Measurements from ENCODE around the gene DYNC2H1.

Gene DYNC2H1, protein sequence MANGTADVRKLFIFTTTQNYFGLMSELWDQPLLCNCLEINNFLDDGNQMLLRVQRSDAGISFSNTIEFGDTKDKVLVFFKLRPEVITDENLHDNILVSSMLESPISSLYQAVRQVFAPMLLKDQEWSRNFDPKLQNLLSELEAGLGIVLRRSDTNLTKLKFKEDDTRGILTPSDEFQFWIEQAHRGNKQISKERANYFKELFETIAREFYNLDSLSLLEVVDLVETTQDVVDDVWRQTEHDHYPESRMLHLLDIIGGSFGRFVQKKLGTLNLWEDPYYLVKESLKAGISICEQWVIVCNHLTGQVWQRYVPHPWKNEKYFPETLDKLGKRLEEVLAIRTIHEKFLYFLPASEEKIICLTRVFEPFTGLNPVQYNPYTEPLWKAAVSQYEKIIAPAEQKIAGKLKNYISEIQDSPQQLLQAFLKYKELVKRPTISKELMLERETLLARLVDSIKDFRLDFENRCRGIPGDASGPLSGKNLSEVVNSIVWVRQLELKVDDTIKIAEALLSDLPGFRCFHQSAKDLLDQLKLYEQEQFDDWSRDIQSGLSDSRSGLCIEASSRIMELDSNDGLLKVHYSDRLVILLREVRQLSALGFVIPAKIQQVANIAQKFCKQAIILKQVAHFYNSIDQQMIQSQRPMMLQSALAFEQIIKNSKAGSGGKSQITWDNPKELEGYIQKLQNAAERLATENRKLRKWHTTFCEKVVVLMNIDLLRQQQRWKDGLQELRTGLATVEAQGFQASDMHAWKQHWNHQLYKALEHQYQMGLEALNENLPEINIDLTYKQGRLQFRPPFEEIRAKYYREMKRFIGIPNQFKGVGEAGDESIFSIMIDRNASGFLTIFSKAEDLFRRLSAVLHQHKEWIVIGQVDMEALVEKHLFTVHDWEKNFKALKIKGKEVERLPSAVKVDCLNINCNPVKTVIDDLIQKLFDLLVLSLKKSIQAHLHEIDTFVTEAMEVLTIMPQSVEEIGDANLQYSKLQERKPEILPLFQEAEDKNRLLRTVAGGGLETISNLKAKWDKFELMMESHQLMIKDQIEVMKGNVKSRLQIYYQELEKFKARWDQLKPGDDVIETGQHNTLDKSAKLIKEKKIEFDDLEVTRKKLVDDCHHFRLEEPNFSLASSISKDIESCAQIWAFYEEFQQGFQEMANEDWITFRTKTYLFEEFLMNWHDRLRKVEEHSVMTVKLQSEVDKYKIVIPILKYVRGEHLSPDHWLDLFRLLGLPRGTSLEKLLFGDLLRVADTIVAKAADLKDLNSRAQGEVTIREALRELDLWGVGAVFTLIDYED (N-terminal part only)

GRCh38 chr11:103108933-103109817, at the start of gene DYNC2H1:
TSS of gene DYNC2H1 (plus strand) at chr11:103109426. CDS start at chr11:103109575, 149 bp downstream.
- peak; percentile 96 for DNase-seq (ENCODE audit: low read depth, low spot score)

DNA sequence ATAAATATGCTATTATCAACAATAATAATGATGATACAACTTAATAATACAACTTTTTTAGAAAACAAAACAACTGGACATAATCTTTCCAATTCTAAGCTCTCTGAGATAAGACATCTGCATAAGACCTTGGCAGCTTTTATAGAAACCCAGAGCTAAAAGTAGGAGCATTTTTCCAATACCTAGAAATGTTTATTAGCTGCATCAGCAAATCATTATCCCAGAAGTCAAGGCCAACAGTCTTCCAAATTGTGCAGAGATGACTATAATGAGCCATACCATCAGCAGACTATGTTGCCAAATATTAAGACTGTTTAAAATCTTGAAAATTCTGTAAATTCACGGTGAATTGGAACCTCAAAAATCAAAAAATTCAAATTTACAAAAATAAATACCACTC, 47.6 kb upstream of the DYNC2H1 start:
- DNase-seq (ENCODE audit: low read depth, low spot score) = no peak

GRCh38 chr11:103067118-103067517, 42.1 kb upstream of the DYNC2H1 start:
- no peak for DNase-seq (ENCODE audit: low read depth, low spot score)

DNA sequence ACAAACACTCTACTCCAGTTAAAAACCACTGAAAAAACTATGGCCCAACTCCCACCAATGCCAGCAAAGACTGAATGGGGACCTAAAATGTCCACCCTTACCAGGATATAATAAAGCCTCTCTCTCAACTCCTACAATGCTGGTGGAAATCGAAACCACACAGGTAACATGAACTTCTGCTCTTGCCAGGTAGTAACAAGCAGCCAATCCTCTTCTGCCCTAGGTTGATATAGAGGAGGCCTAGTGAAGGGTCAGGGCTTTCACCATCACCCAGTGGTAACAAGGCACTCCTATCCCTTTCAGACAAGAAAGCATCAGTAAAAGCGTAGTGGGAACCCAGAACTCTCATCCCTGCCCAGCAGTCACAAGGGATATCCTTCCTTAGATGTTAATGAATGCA, 39.9 kb upstream of the DYNC2H1 start:
- DNase-seq (ENCODE audit: low read depth, low spot score) = no peak

DNA sequence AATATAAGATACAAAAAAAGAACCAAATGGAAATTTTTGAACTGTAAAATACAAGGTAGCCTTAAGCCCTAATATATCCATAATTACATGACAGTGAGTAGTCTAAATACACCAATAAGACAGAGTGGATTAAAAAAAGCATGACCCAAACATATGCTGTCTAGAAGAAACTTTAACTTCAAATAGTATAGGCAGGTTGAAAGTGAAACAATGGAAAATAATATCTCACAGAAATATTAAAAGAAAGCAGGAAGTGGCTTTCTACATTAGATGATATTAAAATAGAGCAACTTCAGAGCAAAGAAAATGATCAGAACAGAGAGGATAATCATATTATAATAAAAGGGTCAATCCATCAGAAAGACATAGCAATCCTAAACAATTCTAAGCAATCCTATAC, 39.1 kb upstream of the DYNC2H1 start:
- DNase-seq (ENCODE audit: low read depth, low spot score) = no peak

DNA sequence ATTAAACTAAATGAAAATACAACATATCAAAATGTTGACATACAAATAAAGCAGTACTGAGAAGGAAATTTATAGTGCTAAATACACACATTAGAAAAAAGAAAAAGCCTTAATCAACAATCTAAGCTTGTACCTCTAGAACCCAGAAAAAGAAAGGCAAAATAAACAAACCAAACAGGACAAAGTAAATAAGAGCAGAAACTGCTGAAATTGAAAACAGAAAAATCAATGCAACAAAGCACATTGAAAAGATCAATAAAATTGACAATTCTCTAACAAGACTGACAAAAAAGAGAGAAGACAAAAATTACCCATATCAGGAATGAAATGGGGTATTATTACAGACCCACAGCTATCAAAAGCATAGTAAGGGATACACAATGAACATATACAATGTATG, 38.2 kb upstream of the DYNC2H1 start:
- DNase-seq (ENCODE audit: low read depth, low spot score) = no peak

GRCh38 chr11:103076361-103076760, 32.9 kb upstream of the DYNC2H1 start:
- DNase-seq (ENCODE audit: low read depth, low spot score) = no peak

GRCh38 chr11:103077554-103077953, 31.7 kb upstream of the DYNC2H1 start:
- DNase-seq (ENCODE audit: low read depth, low spot score) = no peak

- no peak for DNase-seq (ENCODE audit: low read depth, low spot score)
Observed at GRCh38 chr11:103078710-103079109, 30.5 kb upstream of the DYNC2H1 start.

DNA sequence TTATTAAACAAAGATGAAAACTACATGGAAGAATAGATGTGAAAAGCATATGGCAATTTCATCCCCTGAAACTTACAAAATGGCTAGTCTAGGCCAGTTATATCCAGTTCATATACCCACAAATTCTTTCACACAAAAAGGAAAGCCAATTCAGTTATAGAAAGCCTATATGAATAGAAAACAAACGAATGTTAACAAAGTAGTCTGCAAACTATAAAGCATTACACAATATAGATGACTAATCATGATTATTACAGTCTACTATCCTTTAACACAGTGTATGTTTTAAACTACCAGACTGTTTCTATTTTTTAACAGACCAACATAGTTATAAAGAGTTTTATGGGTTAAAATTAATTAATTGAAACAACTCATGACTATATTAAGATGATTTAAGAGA, 29.4 kb upstream of the DYNC2H1 start:
- no peak for DNase-seq (ENCODE audit: low read depth, low spot score)

DNA sequence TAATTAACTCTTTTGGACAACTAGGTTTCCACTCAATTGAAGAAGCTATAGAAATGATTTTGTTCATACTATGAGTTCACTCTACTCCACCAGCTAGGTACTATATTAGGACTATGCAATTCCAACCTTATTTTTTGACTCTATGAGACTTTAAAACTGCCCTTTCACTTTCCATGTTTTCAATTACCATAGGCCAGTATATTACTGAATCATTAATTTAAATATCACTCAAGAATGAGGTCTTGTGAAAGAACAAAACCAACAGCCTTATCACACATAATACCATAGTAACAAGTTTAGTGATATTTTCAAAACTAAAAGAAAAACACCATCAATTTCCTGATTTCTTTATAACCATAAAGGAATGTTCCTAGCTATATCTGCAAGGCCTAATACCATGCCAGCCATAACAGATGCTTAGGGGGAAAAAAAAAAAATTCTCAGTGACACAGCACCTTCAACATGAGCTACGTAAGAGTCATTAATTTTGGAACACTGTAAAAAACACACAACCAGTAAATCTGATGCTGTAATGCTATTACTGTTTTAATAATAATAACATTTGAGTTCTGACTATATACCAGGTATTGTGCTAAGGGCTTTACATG, 23.4 kb upstream of the DYNC2H1 start:
- DNase-seq (ENCODE audit: low read depth, low spot score) = no peak

- no peak for DNase-seq (ENCODE audit: low read depth, low spot score)
Observed at GRCh38 chr11:103086461-103086860, 22.8 kb upstream of the DYNC2H1 start.

DNA sequence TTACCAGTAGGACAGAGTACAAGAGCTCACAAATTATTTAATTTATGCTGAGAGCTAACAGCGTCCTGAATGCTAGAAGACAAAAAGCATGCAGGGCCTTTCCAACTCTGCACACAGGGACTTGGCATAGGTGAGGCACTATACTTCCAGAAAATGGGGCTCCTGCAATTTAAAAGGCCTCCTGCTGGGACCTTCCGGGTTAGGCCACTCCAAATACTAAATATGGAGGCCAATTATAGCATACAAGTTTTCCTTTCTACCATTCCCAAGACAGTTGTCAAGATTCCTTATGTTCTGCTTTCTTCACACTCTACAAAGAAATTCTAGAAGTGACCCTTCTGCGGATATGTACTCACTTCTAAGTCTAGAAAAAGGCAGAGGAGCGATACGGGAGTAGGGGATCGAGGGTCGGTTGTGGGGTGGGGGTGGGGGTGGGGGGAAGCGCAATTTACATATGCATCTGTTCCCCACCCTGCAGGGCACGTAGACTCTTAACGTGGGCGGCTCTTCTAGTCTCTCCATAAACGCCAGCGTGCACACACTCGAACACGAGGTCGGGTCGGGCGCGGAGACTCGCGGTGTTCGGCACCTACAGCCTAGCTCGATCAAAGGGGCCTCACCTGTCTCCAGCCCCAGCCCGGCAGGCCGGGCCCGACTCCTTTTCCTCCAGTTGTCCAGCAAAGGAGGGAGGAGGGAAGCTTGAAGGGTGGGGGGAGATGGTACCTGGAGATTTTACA, 18.0 kb upstream of the DYNC2H1 start:
- DNase-seq (ENCODE audit: low read depth, low spot score) = peak; percentile 55

- DNase-seq (ENCODE audit: low read depth, low spot score) = peak; percentile 99
Observed at GRCh38 chr11:103091801-103092524, 17.3 kb upstream of the DYNC2H1 start, which contains the start of gene DCUN1D5. TSS of gene DCUN1D5 (minus strand) at chr11:103092160. CDS start at chr11:103091872, 288 bp downstream.

DNA sequence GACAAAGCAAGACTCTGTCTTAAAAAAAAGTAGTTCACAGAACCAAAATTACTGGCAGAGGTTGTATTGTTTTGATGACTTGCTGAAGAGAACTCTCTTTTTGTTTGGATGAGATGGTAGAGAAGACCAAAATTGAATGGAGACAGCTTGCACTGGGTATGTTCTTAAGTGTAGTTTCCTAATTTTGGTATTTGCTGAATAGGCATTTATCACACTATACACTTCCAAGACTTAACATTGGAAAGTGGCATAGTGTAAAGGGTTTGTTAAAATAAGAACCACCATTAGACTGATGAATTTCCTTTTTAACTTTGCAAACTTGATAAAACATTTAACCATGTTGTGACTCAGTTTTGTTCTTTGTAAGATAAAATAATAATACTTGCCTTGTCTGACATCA, 11.9 kb upstream of the DYNC2H1 start:
- no peak for DNase-seq (ENCODE audit: low read depth, low spot score)

DNA sequence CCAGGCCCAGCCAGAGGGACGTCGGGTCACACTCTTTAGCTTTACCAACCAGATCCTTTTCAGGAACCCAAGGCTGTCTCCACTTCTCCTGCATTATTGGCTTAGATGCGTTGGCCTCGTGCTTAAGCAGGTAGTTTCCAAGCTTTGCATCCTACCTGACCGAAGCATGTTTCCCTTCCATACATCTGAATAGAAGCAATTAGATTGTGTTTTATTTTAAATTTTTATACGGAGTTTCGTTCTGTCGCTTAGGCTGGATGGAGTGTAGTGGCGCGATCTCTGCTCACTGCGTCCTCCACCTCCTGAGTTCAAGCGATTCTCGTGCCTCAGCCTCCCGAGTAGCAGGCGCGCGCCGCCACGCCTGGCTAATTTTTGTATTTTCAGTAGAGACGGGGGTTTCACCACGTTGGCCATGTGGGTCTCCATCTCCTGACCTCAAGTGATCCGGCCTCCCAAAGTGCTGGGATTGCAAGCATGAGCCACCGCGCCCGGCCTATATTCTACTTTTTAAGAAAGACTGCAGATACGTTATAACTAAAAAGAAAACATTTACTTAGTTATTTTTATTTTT, 677 bp downstream of the DYNC2H1 start:
- DNase-seq (ENCODE audit: low read depth, low spot score) = no peak

DNA sequence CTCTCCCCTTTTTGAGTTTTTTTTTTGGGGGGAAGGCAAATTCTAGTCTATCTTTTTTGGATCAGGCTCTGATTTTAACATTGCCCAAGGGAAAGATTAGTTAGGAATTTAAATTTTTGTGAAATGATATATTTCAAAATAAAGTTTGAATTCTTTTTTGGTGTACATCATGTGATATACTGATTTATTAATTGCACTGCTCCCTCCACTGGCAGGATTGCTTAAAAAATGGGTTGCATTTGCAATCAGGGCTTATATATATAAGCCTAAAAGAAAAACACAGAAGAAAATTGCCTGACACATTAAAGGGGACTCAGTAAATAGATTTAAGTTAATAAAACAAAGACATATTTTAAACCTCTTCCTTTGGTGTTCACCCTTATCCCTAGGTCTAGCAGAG, 1.2 kb downstream of the DYNC2H1 start:
- no peak for DNase-seq (ENCODE audit: low read depth, low spot score)

GRCh38 chr11:103111400-103111799, 2.2 kb downstream of the DYNC2H1 start:
- DNase-seq (ENCODE audit: low read depth, low spot score) = no peak

DNA sequence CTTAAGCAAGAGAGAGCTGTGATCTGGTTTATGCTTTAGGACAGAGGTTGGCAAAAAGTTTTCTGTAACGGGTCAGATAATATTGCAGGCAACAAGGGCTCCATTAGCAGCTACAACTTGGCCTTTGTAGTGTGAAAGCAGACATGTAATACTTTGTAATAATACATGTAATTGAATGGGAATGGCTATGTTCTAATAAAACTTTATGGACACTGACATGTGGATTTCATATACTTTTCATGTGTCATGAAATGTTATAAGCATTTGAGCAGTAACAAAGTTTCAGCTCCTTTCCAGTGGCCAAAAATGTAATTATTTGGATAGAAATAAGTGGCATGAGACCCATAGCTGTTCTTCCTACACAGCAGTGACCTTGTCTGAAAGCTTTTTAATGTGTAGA, 3.1 kb downstream of the DYNC2H1 start:
- DNase-seq (ENCODE audit: low read depth, low spot score) = no peak
